ENCODE measurements around the gene CDKAL1. TPM values are rescaled to one million over a fixed set of nuclear protein-coding genes. Genes with fewer than 3 reads are reported as not detected.
"Not testable (repeated sequence)": the region's sequence is repeated elsewhere in the genome, so short reads cannot be mapped to it uniquely, and the experiment has no call there.

The CDKAL1 gene
- total RNA-seq, 3 donors from 2014 or later, result 13.0 to 27.2 (median 18.0) TPM

- DNase-seq (ENCODE audit: low spot score in 2 of 2), result no peak
- H3K4me1 ChIP-seq, result no peaks in the 10 kb centered on the region
- intact Hi-C loops (cut with DNase I; ENCODE audit: low total_unique reads), result no loop called here
- H3K9me3 ChIP-seq, result no peaks in the 10 kb centered on the region
- H3K27ac ChIP-seq, result no peak overlapping the region
- TF ChIP-seq POLR2A (IDR thresholded peaks at IDR 0.05) (no peak), POLR2AphosphoS5 (IDR thresholded peaks at IDR 0.05) (no peak), CTCF (IDR thresholded peaks at IDR 0.05) (no peak)
- H3K27me3 ChIP-seq, result no peaks in the 10 kb centered on the region
- H3K36me3 ChIP-seq, result no peaks in the 10 kb centered on the region
- no peak overlapping the region for H3K4me3 ChIP-seq
These were observed 711.8 kb downstream of the CDKAL1 start for GRCh38 chr6:21246075-21246474.

- H3K9me3 ChIP-seq; DNase-seq (ENCODE audit: low spot score in 2 of 2); intact Hi-C loops (cut with DNase I; ENCODE audit: low total_unique reads); H3K4me1 ChIP-seq; H3K27ac ChIP-seq; H3K36me3 ChIP-seq; H3K4me3 ChIP-seq; H3K27me3 ChIP-seq: not testable (repeated sequence)
These were observed 720.2 kb downstream of the CDKAL1 start for GRCh38 chr6:21254460-21254859.

GRCh38 chr6:21256197-21256596, 721.9 kb downstream of the CDKAL1 start:
- H3K27me3 ChIP-seq, result no peaks in the 10 kb centered on the region
- TF ChIP-seq CTCF (IDR thresholded peaks at IDR 0.05), result no peak
- no peak for TF ChIP-seq POLR2A (IDR thresholded peaks at IDR 0.05)
- TF ChIP-seq POLR2AphosphoS5 (IDR thresholded peaks at IDR 0.05), result no peak
- H3K27ac ChIP-seq, result no peak overlapping the region
- H3K4me3 ChIP-seq, result no peak overlapping the region
- intact Hi-C loops (cut with DNase I; ENCODE audit: low total_unique reads), result no loop called here
- peaks cover 0 to 8% of the 10 kb centered on the region in 2 donors for H3K9me3 ChIP-seq
- DNase-seq (ENCODE audit: low spot score in 2 of 2), result no peak
- H3K4me1 ChIP-seq, result no peaks in the 10 kb centered on the region
- no peaks in the 10 kb centered on the region for H3K36me3 ChIP-seq

GRCh38 chr6:21257125-21257524, 722.9 kb downstream of the CDKAL1 start:
- H3K9me3 ChIP-seq, result peaks cover 0 to 4% of the 10 kb centered on the region in 2 donors
- H3K4me3 ChIP-seq, result peak overlapping the region in 1 of 3 donors; percentile 4
- TF ChIP-seq POLR2AphosphoS5 (IDR thresholded peaks at IDR 0.05) (no peak), CTCF (IDR thresholded peaks at IDR 0.05) (no peak), POLR2A (IDR thresholded peaks at IDR 0.05) (no peak)
- no peaks in the 10 kb centered on the region for H3K27me3 ChIP-seq
- H3K4me1 ChIP-seq, result no peaks in the 10 kb centered on the region
- H3K36me3 ChIP-seq, result no peaks in the 10 kb centered on the region
- intact Hi-C loops (cut with DNase I; ENCODE audit: low total_unique reads), result no loop called here
- DNase-seq (ENCODE audit: low spot score in 2 of 2), result no peak
- no peak overlapping the region for H3K27ac ChIP-seq

GRCh38 chr6:21258665-21259064, 724.4 kb downstream of the CDKAL1 start:
- no peak overlapping the region for H3K27ac ChIP-seq
- no peak for TF ChIP-seq POLR2AphosphoS5 (IDR thresholded peaks at IDR 0.05)
- intact Hi-C loops (cut with DNase I; ENCODE audit: low total_unique reads), result no loop called here
- no peaks in the 10 kb centered on the region for H3K27me3 ChIP-seq
- H3K4me1 ChIP-seq, result no peaks in the 10 kb centered on the region
- no peaks in the 10 kb centered on the region for H3K9me3 ChIP-seq
- no peaks in the 10 kb centered on the region for H3K36me3 ChIP-seq
- no peak for DNase-seq (ENCODE audit: low spot score in 2 of 2)
- H3K4me3 ChIP-seq, result peak overlapping the region in 1 of 3 donors; percentile 30

GRCh38 chr6:21259660-21260059, 725.4 kb downstream of the CDKAL1 start:
- Histone ChIP-seq H3K4me1 (no peaks in the 10 kb centered on the region), H3K4me3 (no peak overlapping the region), H3K27me3 (no peaks in the 10 kb centered on the region), H3K36me3 (no peaks in the 10 kb centered on the region), H3K27ac (no peak overlapping the region), H3K9me3 (no peaks in the 10 kb centered on the region)
- TF ChIP-seq POLR2A (IDR thresholded peaks at IDR 0.05) (no peak), POLR2AphosphoS5 (IDR thresholded peaks at IDR 0.05) (no peak), CTCF (IDR thresholded peaks at IDR 0.05) (no peak)
- intact Hi-C loops (cut with DNase I; ENCODE audit: low total_unique reads), result no loop called here
- no peak for DNase-seq (ENCODE audit: low spot score in 2 of 2)
